ENCODE measurements around the gene NCOR2. TPM values are rescaled to one million over a fixed set of nuclear protein-coding genes. Genes with fewer than 3 reads are reported as not detected.

NCOR2 gene
- polyA plus RNA-seq, 1 donor (not counting 4 experiments of a cell fraction or from before 2014, with no cell fraction given) = 4.7 TPM

- Histone ChIP-seq H3K4me2 (ENCODE audit: control insufficient read depth, extremely low read depth, insufficient read depth, low read depth, low read length) (no peak overlapping the region), H3K9me3 (ENCODE audit: control insufficient read depth, low read depth, low read length) (no peaks in the 10 kb centered on the region), H3K9ac (ENCODE audit: control insufficient read depth, extremely low read depth, insufficient read depth, low read length) (no peak overlapping the region), H3K27ac (ENCODE audit: control insufficient read depth, insufficient read depth, low read length) (no peak overlapping the region), H2AFZ (ENCODE audit: control insufficient read depth, low read length) (no peak overlapping the region), H3K36me3 (ENCODE audit: control insufficient read depth in 2 of 2, extremely low read depth in 1 of 2, insufficient read depth in 2 of 2, low read length in 2 of 2) (peaks cover 3 to 6% of the 10 kb centered on the region in 2 experiments), H3K9me1 (ENCODE audit: control insufficient read depth, extremely low read depth, insufficient read depth, low read length) (peaks cover 7% of the 10 kb centered on the region), H3K4me3 (ENCODE audit: control insufficient read depth in 2 of 3, extremely low read depth in 1 of 3, insufficient read depth in 2 of 3, low read depth in 1 of 3, low read length in 3 of 3) (no peak overlapping the region), H4K20me1 (ENCODE audit: control insufficient read depth, extremely low read depth, insufficient read depth, low read length) (peaks cover 19% of the 10 kb centered on the region), H3K4me1 (ENCODE audit: control insufficient read depth, extremely low read depth, insufficient read depth, low read length) (peaks cover 9% of the 10 kb centered on the region), H3K27me3 (ENCODE audit: control insufficient read depth, extremely low read depth, insufficient read depth, low read length) (no peaks in the 10 kb centered on the region), H3K79me2 (ENCODE audit: control insufficient read depth, insufficient read depth, low read length) (peaks cover 63% of the 10 kb centered on the region)
- dilution Hi-C loops (cut with MboI; ENCODE audit: extremely low pct_ligation_motif_present, low sequenced_read_pairs) = no loop called here
- DNase-seq (ENCODE audit: low read depth, low spot score) (no peak), FAIRE-seq (no peak)
- TF ChIP-seq EZH2 (IDR thresholded peaks at IDR 0.05; ENCODE audit: low read length) (no peak), CTCF (optimal IDR thresholded peaks at IDR 0.05 in 1 of 3, IDR thresholded peaks at IDR 0.05 in 1 of 3, conservative IDR thresholded peaks at IDR 0.05 in 1 of 3; ENCODE audit: extremely low read depth in 1 of 3, insufficient read depth in 2 of 3, low read length in 3 of 3) (no peak)
Observed at GRCh38 chr12:124532967-124533366, 34.4 kb downstream of the NCOR2 start.

DNA sequence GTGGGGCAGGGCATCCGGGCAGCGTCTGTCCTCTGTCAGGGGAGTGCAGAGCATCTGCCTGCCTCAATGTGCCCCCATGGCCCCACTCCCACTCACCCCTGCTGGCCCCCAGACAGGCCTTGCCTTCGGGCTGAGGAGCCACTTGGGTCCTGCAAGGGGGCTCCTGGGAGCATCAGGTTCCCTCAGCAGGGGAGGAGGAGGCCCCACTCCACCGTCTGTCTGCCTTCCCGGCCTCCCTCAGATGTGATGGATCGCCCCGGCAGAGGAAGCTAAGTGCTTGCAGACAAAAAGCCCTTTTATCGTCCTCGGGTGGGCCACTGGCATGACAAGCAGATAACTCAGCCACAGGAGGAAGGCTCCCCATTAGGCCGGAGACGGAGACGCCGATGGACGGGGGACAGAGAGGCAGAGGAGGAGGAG is 35.1 kb downstream of the NCOR2 start:
- Histone ChIP-seq H3K27me3 (ENCODE audit: control insufficient read depth, extremely low read depth, insufficient read depth, low read length) (no peaks in the 10 kb centered on the region), H2AFZ (ENCODE audit: control insufficient read depth, low read length) (no peak overlapping the region), H3K36me3 (ENCODE audit: control insufficient read depth in 2 of 2, extremely low read depth in 1 of 2, insufficient read depth in 2 of 2, low read length in 2 of 2) (peaks cover 3 to 6% of the 10 kb centered on the region in 2 experiments), H3K4me3 (ENCODE audit: control insufficient read depth in 2 of 3, extremely low read depth in 1 of 3, insufficient read depth in 2 of 3, low read depth in 1 of 3, low read length in 3 of 3) (no peak overlapping the region), H3K79me2 (ENCODE audit: control insufficient read depth, insufficient read depth, low read length) (peaks cover 60% of the 10 kb centered on the region), H3K9me1 (ENCODE audit: control insufficient read depth, extremely low read depth, insufficient read depth, low read length) (peaks cover 7% of the 10 kb centered on the region), H3K4me1 (ENCODE audit: control insufficient read depth, extremely low read depth, insufficient read depth, low read length) (peaks cover 13% of the 10 kb centered on the region), H3K9ac (ENCODE audit: control insufficient read depth, extremely low read depth, insufficient read depth, low read length) (no peak overlapping the region), H4K20me1 (ENCODE audit: control insufficient read depth, extremely low read depth, insufficient read depth, low read length) (peaks cover 19% of the 10 kb centered on the region), H3K27ac (ENCODE audit: control insufficient read depth, insufficient read depth, low read length) (no peak overlapping the region), H3K9me3 (ENCODE audit: control insufficient read depth, low read depth, low read length) (no peaks in the 10 kb centered on the region), H3K4me2 (ENCODE audit: control insufficient read depth, extremely low read depth, insufficient read depth, low read depth, low read length) (no peak overlapping the region)
- no peak for FAIRE-seq
- TF ChIP-seq CTCF (optimal IDR thresholded peaks at IDR 0.05 in 1 of 3, IDR thresholded peaks at IDR 0.05 in 1 of 3, conservative IDR thresholded peaks at IDR 0.05 in 1 of 3; ENCODE audit: extremely low read depth in 1 of 3, insufficient read depth in 2 of 3, low read length in 3 of 3) = no peak
- no peak for TF ChIP-seq EZH2 (IDR thresholded peaks at IDR 0.05; ENCODE audit: low read length)
- no peak for DNase-seq (ENCODE audit: low read depth, low spot score)
- dilution Hi-C loops (cut with MboI; ENCODE audit: extremely low pct_ligation_motif_present, low sequenced_read_pairs) = no loop called here

All from keratinocyte (primary cell).